Middle frontal gyrus (tissue), 1 donor: Measurements from ENCODE around the gene GEMIN5.
"Not testable (repeated sequence)": the region's sequence is repeated elsewhere in the genome, so short reads cannot be mapped to it uniquely, and the experiment has no call there.

ENCODE experiments used
- DNase-seq: peaks from one replicate; pipeline ENCODE4 v3.0.0-alpha.2; 2015; ENCODE audit warnings: low spot score; ENCODE audit errors: extremely low spot score

Gene GEMIN5

DNA sequence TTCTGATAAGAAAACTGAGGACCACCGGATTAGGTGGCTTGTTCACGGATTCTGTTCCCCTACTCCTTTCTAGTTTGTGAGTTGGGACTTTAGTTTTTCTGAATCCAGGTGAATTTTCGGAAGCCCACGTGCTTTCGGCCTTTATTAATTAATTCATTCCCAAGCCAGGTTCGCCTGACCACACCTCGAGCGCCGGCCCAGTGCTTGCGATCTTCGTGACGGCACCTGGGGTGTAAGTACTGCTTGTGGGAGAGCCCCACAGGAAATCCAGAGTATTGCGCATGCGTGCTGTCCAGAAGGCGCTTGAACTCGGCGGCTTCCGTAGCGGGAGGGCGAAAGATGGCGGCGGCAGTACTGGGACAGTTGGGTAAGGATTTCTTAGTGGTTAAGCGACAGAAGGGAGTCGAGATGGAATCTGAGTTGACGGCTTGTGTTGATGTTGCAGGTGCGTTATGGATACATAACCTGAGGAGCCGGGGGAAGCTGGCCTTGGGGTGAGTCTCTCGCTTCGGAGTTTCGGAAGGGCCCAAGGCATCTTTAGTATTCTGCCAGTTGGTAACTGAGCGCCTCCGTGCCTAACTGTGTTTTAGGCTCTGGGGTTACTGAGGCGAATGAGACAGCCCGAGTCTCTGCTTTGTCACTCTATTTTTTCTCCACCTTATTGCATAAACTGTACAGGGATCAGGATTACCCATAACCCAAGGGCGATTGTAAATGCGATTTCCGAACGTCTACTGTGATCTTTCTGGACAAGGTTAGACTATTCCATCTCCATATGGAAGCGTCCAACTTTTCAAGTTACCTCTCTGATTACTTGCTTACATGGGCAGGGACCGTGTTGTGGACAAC lies 3.0 kb upstream of the GEMIN5 start, which contains the start of gene MRPL22:
Gene MRPL22 (plus strand): TSS at position 302 of the 849 bp plus-strand sequence. CDS start 38 bp downstream, at position 340.
- DNase-seq, result peak; percentile 85

DNA sequence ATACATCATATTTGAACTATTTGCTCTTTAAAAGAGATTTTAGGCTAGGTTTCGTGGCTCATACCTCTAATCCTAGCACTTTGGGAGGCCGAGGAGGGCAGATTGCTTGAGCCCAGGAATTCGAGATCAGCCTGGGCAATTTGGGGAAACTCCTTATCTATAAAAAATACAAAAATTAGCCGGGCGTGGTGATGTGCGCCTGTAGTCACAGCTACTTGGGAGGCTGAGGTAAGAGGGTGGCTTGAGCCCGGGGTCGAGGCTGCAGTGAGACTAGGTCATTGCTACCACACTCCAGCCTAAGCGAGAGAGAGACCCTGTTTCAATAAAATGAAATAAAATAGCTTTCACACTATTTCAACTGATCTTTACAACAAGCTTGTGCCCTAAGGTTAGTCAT lies 2.4 kb upstream of the GEMIN5 start:
- DNase-seq, result no peak

DNA sequence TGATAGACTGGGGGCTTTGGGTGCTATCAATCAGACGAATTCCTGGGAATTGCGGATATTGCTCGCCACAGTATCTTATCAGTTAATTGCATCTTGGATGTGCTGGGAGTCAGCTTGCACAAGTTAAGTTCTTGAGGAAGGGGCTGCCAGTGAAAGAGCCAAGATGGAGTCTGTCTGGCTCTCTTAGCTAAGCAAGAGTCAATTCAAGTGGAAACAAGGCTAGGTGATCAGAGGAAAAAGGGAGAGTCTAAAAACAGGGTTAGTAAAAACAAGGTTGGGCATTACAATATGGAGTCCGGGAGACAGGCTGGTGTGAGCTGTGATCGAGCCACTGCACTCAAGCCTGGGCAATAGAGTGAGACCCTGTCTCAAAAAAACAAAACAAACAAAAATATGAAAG lies 1.4 kb upstream of the GEMIN5 start:
- not testable (repeated sequence) for DNase-seq

DNA sequence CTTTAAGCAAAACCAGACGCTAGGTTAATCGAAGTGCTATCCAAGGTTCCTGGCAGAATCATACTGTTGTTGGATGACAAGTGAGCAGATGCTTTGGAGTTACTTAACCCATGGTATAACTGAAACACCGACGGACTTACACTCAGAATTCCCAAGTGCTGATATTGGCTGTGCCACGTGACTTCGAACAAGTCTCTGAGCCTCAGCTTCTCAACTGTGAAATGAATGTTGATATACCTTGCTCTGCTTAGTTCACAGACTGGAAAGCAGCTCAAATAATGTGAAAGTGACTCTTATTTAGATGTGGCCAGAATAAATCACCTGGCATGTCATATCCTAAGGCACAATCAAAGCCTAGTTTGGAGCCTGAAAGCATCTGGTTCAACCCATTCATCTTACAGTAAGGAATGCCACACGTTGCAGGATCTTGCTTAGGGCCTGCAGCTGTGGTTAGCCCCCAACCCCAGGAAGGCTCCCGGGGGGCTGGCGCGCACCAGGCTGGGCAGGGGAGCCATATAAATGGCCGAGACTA lies 759 bp downstream of the GEMIN5 start:
- DNase-seq, result no peak

DNA sequence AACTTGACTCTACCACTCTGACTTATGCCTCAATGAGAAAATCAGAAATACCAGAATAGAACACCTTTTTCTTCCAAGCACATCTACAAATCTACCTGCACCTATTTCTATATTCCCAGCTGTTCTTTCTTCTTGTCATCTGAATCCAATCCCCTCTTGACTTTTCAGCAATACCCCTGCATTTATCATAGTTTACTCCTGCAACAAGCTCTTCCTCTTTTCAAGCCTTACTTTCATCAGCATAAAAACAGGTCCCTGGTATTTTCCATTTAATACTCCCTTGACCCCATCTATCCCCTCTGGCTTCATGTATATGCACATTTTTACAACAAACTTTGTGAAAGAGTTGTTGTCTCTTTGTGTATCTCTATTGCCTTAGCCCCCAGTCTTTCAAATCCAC lies 3.1 kb downstream of the GEMIN5 start:
- no peak for DNase-seq

DNA sequence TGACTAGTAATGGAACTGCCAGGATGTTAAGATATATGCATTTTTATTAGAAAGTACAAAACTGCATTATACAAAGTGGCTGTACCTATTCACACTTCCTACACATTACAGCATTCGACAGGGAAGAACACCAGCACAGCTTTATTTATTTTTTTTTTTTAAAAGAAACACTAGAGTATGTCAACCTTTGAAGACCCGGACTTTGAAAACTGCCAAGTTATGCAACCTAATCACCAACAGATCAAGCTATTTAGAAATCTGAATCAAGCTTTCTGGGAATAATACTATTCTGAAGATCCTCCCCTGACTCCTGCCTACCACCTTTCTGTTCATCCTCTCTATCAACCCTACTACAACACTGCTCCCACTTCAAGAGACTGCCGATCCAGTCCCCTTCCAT lies 4.5 kb downstream of the GEMIN5 start:
- no peak for DNase-seq

DNA sequence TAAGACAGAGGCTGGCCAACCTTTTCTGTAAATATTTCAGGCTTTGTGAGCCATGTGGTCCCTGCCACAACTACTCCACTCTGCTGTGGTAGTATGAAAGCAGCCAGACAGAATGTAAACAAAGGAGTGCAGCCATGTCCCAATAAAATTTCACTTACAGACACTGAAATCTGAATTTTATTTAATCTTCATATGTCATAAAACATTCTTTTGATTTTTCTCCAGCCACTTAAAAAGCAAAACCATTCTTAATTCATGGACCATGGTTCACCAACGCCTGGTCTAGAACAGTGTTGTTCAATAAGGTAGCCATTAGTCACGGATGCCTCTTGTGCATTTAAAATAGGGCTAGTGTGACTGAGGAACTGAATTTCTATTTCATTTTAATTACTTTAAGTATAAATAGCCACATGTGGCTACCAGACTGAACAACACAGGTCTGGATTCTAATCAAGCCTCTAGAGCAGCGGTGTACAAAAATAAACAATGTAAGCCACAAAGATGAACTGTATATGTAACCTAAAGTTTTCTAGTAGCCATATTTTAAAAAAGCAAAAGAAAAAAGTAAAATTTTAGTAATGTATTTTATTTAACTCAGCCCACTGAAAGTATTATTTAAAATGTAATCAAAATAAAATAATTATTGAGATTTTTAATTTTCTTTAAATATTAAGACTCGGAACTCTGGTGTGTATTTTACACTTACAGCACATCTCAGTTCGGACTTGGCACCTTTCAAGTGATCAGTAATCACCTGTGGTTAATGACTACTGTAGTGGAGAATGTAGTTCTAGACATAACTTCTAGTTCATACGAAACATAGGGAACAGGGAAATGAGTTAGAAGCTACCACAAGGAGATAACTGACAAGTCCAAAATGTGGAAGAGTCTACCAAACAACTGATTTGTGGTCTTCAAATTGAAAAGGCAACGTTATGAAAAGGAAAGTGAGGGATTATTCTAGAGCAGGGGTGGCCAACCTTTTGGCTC lies 14.3 kb downstream of the GEMIN5 start:
- DNase-seq, result no peak

DNA sequence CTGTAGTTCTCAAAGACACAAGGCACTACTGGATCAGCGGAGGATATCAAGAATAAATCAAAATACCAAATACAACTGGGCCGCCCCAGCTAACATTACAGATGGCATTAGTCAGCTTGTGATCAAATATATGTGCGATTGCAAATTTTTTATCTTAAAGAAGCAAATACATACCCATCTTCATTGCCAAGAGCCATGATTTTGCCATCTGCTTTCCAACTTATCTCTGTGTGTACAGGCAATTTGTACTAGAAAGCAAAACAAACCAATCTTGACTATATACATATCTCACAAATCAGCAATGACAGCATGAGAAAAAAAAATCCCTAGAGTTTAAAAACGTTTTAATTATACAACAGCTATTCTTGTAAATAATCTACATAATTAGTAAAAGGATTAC lies 20.3 kb downstream of the GEMIN5 start:
- no peak for DNase-seq

DNA sequence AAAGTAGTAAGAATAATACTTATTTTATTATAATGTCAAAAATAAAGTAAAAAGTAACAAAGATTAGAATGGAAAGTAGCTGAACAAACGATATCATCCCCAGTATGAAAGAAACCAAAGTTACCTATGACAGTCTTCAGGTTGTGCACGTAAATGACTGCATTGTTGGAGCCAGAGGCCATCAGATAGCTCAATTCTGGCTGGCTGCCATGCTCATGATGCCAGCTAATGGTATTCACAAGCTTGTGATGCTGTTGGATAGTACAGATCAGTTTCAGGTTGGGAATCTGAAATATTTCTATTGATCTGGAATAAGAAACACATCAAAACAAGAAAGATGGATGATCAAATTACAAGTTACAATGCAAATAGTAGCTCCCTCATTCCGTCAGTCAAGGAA lies 21.1 kb downstream of the GEMIN5 start:
- no peak for DNase-seq

DNA sequence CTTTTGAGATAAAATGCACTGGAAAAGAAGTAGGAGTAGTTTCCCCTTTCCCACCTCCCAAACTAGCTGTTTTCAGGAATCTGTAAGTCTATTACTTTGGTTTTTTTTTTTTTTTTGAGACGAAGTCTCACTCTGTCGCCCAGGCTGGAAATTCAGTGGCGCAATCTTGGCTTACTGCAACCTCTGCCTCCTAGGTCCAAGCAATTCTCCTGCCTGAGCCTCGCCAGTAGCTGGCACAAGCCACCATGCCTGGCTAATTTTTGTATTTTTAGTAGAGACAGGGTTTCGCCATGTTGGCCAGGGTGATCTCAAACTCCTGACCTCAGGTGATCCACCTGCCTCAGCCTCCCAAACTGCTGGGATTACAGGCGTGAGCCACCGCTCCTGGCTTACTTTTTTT lies 32.4 kb downstream of the GEMIN5 start:
- DNase-seq, result not testable (repeated sequence)

DNA sequence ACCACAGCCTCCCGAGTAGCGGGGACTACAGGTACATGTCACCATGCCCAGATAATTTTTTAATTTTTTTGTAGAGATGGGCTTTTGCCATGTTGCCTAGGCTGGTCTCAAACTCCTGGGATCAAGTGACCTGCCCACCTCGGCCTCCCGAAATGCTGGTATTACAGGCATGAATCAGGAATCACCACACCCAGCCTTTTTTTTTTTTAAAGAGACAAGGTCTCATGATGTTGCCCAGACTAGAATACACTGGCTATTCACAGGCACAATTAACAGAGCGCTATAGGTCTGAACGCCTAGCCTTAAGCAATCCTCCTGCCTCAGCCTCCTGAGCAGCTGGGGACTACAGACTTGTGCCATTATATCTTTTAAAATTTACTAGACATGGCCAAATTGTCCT lies 36.1 kb downstream of the GEMIN5 start:
- DNase-seq, result no peak

DNA sequence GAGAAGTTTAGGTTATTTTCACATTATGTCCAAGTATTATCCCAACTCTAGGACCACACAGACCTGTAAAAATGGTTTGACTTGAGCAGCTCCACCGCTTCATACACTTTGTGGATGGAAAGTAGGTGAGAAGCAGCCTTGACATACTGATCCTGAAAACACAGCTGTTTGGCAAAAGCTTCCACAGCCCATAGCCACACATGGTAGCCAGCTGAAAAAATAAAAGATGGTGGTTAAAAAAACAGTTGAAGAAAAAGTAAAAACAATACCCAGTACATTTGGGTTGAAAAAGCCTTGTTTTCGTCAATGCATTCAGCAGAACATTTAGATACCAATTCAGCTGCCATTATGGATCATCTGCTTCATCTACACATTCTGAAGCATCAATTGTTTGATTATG lies 36.7 kb downstream of the GEMIN5 start:
- no peak for DNase-seq

DNA sequence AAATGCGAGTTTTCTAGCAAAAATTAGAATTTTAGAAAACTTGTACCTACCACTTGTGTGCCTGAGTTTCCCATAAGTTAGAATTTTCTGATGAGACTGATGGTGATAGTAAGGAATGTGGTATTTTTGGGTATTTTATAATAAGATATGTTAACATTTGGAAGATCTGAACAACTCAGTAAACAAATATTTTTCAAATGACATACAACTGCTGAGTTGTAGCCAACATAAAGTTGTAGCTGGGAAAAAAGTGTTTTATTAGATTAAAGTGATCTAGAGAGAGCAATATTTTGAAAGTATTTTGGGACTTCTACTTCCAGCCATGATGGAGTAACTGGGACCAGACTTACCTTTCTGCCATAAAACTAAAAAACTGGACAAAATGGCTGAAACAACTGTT lies 37.9 kb downstream of the GEMIN5 start:
- no peak for DNase-seq

DNA sequence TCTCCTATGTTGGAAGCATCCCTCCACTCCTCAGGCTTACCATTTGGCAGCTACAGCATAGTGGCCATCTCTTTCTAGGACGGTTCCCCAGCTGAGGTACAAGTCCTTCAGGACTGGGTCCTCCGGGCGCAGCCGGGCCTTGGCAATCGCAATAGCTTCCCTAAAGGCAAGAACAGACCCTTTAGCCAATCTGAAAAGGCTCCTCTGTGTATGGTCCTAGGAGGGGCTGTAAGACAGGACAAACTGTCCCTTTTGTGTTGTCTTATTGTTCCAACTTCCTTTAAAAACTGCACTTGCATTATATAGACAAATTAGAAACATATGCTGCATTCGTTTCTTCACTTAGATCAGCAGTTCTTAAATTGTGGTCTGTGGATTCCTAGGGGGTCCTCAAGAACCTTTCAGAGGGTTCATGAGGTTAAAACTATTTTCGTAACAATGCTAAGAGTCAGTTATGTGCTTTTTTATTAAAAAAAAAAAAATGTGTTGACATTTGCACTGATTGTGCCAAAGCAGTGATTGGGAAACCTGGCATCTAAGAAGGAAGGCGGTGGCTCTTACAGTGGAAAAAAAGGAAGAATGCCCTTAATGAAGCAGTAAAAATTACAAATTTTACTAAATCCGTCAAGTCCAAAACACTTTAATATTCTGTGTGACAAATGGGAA lies 38.7 kb downstream of the GEMIN5 start:
- DNase-seq, result no peak

DNA sequence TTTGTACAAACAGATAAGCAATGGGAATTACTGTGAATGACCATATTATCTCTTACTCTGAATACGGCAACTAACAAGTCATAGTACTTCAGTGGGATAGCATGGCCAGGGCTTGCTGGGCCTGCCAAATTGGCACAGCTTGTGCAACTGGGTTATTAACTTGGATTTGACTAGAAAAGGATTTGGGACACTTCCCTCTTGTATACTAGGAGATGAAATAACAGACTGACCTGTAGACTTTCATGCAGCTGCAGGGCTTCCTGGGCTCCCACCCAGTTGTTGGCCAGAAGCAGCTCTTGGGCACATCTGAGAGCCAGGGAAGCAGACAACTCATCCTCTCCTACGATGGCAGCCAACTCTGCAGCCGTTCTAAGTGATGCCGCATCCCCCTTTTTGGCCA lies 39.8 kb downstream of the GEMIN5 start:
- DNase-seq, result no peak

DNA sequence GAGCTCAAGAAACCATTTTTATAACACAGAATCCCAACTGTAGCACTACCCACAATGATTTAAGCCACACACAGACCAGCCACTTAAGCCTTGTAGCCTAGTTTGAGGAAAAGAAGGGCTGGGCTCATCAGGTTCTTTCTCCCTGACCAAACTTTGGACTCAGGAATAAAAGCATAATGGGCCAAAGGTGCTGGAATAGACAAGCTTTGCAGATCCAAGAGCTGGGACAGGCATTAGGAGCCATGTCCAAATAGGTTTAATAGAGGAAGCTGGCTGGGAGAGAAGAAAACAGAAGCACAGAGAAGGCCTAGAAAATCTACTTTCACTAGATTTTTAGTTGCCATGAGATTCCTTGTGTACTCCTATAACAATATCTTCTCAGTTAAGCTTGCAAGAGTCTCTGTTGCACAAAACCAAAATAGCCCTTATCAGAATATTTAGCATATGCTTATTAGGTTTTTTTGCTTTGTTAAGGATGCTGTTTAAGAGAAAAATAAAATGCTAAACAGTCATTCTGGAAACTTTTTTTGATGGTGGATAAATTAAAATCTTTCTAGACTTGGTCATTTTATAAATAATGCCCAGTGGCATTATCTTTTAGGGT lies 41.3 kb downstream of the GEMIN5 start:
- DNase-seq, result no peak

DNA sequence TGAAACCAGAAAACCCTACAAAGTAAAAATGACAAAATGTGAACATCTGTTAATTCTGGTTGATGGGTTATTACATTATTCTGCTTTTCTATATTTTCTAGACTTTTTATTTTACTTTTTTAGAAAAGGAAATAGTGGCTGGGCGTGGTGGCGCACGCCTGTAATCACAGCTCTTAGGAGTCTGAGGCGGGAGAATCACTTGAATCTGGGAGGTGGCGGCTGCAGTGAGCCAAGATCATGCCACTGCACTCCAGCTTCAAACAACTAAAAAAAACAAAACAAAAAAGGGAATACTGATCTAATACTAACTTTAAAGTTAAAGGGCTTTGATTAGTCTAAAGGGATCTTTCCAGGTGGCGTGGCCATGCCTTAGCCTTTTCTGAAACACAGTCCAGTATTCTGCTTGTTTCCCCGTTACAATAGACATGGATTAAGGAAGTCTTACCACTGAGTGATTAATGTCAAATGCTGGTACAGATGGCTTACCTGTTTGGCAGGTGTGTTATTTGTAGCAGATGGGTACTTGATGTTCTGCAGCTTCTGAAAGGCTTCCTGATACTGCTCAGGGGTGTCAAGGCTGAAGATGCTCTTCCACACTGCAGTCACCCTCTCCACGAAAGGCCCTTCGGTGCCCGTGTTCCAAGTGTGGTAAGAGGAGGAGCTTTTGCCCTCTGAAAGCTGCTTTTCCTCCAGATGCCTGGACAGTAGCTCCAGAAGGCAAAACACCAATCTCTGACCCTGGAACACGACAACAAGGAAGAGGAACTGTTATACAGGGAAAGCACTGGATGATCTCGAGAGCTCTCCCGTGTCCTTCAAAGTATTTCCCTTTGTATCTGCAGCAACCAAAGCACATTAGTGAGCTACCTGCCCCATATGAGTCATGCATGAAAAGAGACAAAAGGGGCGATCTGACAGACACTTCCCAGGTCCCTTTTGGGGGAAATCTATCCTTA lies 42.1 kb downstream of the GEMIN5 start:
- no peak for DNase-seq

DNA sequence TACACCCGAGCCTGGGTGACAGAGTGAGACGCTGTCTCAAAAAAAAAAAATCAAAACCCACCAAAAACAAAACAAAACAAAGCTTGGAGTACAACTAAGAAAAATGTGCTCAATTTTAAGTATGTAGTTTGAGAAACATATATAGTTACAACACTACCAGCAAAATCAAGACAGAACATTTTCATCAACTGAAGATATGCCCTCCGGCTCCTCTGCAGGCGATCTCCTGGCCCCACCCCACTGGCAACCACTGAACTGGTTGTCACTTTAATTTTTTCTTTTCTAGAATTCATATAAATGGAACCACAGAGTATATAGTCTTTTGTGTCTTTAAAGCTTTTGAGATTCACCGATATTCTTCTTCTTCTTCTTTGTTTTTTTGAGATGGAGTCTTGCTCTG lies 44.6 kb downstream of the GEMIN5 start:
- DNase-seq, result no peak

DNA sequence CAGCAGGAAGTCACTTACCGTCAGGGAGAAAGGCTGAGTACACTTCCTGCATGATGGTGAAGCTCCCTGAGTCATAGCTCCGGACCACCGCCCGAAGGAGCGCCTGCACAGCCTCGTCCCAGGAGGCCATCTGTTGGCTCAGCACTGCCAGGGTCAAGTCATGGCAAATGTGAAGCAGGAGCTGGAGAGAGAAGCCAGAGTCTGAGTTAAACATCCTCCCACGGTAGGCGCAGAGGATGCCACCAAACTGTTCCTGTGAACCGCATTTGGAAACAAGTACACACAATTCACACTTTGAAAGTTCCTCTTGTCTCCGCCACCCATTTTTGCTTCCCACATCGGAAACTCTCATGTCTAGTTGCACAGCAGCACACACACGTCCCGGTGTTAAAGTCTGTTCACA lies 45.6 kb downstream of the GEMIN5 start:
- DNase-seq, result no peak

DNA sequence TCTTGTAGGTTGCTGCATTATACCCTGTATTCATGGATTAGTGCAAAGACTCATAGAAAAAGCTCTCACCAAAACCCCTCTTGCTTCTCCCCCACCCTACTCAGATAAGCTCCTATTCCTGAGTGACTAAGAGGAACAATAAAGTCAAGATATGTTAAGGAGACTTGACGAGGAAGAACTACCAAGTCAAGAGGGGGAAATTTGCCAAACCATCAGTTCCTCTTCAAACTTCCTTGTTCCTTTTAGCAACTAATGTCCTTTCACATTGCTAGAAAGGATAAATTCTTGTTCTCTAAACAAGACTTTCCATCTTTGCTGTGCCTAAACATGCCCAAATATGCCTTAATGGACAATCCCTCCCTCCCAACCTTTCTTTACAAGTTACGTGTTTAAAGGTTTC lies 52.6 kb downstream of the GEMIN5 start:
- no peak for DNase-seq
